Transverse colon (tissue), 3 donors: ENCODE measurements around the gene CEL.

Experiments used
- EP300 ChIP-seq: sonication (generic); formaldehyde crosslinking; IDR thresholded peaks from one replicate; pipeline ENCODE4 v1.6.1; 2017; ENCODE audit warnings: antibody characterized with exemption, low read depth
- POLR2A ChIP-seq: fragments of 450-650 bp; IDR thresholded peaks from one replicate; pipeline ENCODE4 v1.6.1; 2016; ENCODE audit warnings: antibody characterized with exemption, mild to moderate bottlenecking, moderate library complexity
- TF ChIP-seq, protein P1 (sequence below), 5 experiments: fragments of 200-600 bp in 3 of 5; fragments of 450-650 bp in 2 of 5; sonication (generic) in 3 of 5; IDR thresholded peaks; 1 replicate in 2 of 5; 2 replicates in 3 of 5; pipeline ENCODE4 v1.5.1; 2016 to 2017; ENCODE audit warnings: antibody characterized with exemption in 5 of 5, inconsistent platforms in 3 of 5, mild to moderate bottlenecking in 2 of 5, moderate library complexity in 1 of 5

- no peak for TF ChIP-seq POLR2A
- TF ChIP-seq, protein P1, sequence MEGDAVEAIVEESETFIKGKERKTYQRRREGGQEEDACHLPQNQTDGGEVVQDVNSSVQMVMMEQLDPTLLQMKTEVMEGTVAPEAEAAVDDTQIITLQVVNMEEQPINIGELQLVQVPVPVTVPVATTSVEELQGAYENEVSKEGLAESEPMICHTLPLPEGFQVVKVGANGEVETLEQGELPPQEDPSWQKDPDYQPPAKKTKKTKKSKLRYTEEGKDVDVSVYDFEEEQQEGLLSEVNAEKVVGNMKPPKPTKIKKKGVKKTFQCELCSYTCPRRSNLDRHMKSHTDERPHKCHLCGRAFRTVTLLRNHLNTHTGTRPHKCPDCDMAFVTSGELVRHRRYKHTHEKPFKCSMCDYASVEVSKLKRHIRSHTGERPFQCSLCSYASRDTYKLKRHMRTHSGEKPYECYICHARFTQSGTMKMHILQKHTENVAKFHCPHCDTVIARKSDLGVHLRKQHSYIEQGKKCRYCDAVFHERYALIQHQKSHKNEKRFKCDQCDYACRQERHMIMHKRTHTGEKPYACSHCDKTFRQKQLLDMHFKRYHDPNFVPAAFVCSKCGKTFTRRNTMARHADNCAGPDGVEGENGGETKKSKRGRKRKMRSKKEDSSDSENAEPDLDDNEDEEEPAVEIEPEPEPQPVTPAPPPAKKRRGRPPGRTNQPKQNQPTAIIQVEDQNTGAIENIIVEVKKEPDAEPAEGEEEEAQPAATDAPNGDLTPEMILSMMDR (IDR thresholded peaks at IDR 0.05): no peak
- TF ChIP-seq EP300: no peak
Observed at GRCh38 chr9:133054966-133055365, 6.8 kb upstream of the CEL start.
